HepG2 (cell line): ENCODE data around the gene ESAM. TPM values are rescaled to one million over a fixed set of nuclear protein-coding genes. Genes with fewer than 3 reads are reported as not detected.

Experiments used
- CBX2 ChIP-seq, 2 experiments: fragments of 200-600 bp in 1 of 2; sonication (generic); formaldehyde crosslinking in 1 of 2; IDR thresholded peaks; 2 replicates each; pipeline versions ENCODE4 v1.7.0 to v1.8.1; 2018 to 2022; ENCODE audit warnings: low read depth in 2 of 2, low read length in 1 of 2, mild to moderate bottlenecking in 1 of 2, missing genetic modification reagents in 1 of 2
- DNMT1 ChIP-seq: sonication (generic); formaldehyde crosslinking; IDR thresholded peaks from 2 replicates; pipeline ENCODE4 v1.5.1; 2020; ENCODE audit warnings: mild to moderate bottlenecking, missing genetic modification reagents
- ELF3 ChIP-seq: IDR thresholded peaks from 2 replicates; pipeline ENCODE4 v1.6.1; 2016; ENCODE audit warnings: missing genetic modification reagents, missing compliant biosample characterization
- GTF3A ChIP-seq: sonication (generic); formaldehyde crosslinking; conservative IDR thresholded peaks from 2 replicates; pipeline ENCODE4 v1.4.0; 2020; ENCODE audit warnings: mild to moderate bottlenecking, missing genetic modification reagents
- MAFG ChIP-seq: sonication (generic); formaldehyde crosslinking; IDR thresholded peaks from 2 replicates; pipeline ENCODE4 v1.5.1; 2020; ENCODE audit warnings: mild to moderate bottlenecking, missing genetic modification reagents
- TCF7 ChIP-seq: sonication (generic); IDR thresholded peaks from 2 replicates; pipeline ENCODE4 v1.6.1; 2016; ENCODE audit warnings: antibody characterized with exemption, low read depth
- ZNF331 ChIP-seq: sonication (generic); formaldehyde crosslinking; IDR thresholded peaks from 2 replicates; pipeline ENCODE4 v1.4.0; 2020; ENCODE audit warnings: missing genetic modification reagents
- ZNF333 ChIP-seq: sonication (generic); formaldehyde crosslinking; IDR thresholded peaks from 2 replicates; pipeline ENCODE4 v1.4.0; 2020; ENCODE audit warnings: mild to moderate bottlenecking, missing genetic modification reagents, borderline replicate concordance
- ZNF367 ChIP-seq: sonication (generic); formaldehyde crosslinking; IDR thresholded peaks from 2 replicates; pipeline ENCODE4 v1.4.0; 2020; ENCODE audit warnings: missing genetic modification reagents, borderline replicate concordance
- ZNF432 ChIP-seq: sonication (generic); formaldehyde crosslinking; IDR thresholded peaks from 2 replicates; pipeline ENCODE4 v1.5.0; 2020; ENCODE audit warnings: missing genetic modification reagents, mild to moderate bottlenecking, borderline replicate concordance
- ZNF709 ChIP-seq: sonication (generic); formaldehyde crosslinking; IDR thresholded peaks from 2 replicates; pipeline ENCODE4 v1.5.0; 2020; ENCODE audit warnings: mild to moderate bottlenecking, missing genetic modification reagents
- polyA plus RNA-seq, 8 experiments: library from polyadenylated mRNA; depleted of rRNA in 3 of 8; stranded (reverse) in 7 of 8; unstranded in 1 of 8; fragments of >200 nt; fragmentation: Illumina TruSeq in 4 of 8; extraction: Trizol in 4 of 8; gene quantifications; 2 replicates each; pipeline versions ENCODE4 v1.2.1 to v1.2.3, GENCODE V29; 2011 to 2016; ENCODE audit warnings: low read depth in 4 of 8, missing spikeins in 1 of 8, mixed read lengths in 1 of 8; ENCODE audit not compliant: insufficient read depth in 1 of 8
- total RNA-seq, 5 experiments: library from RNA; depleted of rRNA; stranded (reverse); fragments of >200 nt; fragmentation: Illumina TruSeq; extraction: Trizol; gene quantifications; 2 replicates each; pipeline ENCODE4 v1.2.3, GENCODE V29; 2016; ENCODE audit warnings: low read depth in 1 of 5
- TF ChIP-seq, protein P1 (sequence below): sonication (generic); formaldehyde crosslinking; IDR thresholded peaks from 2 replicates; pipeline ENCODE4 v1.4.0; 2020; ENCODE audit warnings: missing genetic modification reagents

ESAM gene
- total and polyA plus RNA-seq, 2 of the 13 experiments (the other 11 are each of a cell fraction or from before 2014, with no cell fraction given): 1.2 to 6.8 TPM

DNA sequence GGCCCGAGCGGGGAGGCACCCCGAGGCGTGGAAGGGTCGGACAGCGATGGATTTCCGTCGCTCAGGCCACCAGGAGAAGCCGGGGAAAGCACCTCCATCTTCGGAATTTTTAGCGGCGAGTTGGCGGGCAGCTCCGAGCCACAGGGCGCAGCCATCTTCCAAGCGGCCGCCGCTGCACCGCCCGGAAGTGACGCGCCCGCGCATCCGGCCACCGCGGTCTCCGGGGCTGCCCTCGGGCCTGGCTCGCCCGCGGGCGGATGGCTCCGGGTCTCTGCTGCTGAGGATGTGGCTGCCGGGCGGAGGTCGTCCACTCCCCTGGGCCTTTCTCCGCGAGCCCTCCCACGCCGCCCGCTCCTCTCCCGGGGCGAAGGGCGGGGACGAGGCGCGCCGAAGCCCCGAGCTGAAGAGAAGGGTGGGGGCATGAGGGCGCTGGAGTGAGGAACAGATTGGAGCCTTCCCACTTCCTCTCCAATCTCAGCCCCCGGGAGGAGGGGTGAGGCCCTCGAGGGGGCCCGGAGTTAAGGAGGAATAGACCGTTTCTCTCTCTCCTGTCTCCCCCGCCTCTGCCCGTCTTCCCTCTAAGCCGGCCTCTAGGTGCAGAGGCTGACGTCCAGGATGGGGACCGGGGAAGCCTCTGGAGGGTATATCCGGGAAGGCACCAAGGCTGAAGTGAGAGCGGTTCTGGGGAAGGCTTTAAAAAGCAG is 38.3 kb upstream of the ESAM start, which contains the start of gene MSANTD2 (continued):
- TF ChIP-seq, protein P1, sequence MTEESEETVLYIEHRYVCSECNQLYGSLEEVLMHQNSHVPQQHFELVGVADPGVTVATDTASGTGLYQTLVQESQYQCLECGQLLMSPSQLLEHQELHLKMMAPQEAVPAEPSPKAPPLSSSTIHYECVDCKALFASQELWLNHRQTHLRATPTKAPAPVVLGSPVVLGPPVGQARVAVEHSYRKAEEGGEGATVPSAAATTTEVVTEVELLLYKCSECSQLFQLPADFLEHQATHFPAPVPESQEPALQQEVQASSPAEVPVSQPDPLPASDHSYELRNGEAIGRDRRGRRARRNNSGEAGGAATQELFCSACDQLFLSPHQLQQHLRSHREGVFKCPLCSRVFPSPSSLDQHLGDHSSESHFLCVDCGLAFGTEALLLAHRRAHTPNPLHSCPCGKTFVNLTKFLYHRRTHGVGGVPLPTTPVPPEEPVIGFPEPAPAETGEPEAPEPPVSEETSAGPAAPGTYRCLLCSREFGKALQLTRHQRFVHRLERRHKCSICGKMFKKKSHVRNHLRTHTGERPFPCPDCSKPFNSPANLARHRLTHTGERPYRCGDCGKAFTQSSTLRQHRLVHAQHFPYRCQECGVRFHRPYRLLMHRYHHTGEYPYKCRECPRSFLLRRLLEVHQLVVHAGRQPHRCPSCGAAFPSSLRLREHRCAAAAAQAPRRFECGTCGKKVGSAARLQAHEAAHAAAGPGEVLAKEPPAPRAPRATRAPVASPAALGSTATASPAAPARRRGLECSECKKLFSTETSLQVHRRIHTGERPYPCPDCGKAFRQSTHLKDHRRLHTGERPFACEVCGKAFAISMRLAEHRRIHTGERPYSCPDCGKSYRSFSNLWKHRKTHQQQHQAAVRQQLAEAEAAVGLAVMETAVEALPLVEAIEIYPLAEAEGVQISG: peak; percentile 87
- peak; percentile 93 for TF ChIP-seq ZNF709
- peak; percentile 59 for TF ChIP-seq ZNF331 (CRISPR knock-in tag)
- no peak for TF ChIP-seq TCF7
- TF ChIP-seq CBX2 (IDR thresholded peaks at IDR 0.05; ENCODE audit: low read depth, low read length): no peak
- peak; percentile 43; the same call in 1 of the 2 replicates for TF ChIP-seq CBX2 (CRISPR knock-in tag; IDR thresholded peaks at IDR 0.05; ENCODE audit: low read depth)
- peak; percentile 40; the same call in 1 of the 2 replicates for TF ChIP-seq ZNF333
- no peak for TF ChIP-seq MAFG
- TF ChIP-seq ELF3 (CRISPR knock-in tag): peak; percentile 71
- peak; percentile 66; the same call in 1 of the 2 replicates for TF ChIP-seq GTF3A (CRISPR knock-in tag)
- TF ChIP-seq ZNF432 (CRISPR knock-in tag): no peak
- peak; percentile 78 for TF ChIP-seq DNMT1 (CRISPR knock-in tag)
- TF ChIP-seq ZNF367: no peak
